SHP77 (cell line): ENCODE results near the gene FKTN.
"Not testable (repeated sequence)": the region's sequence is repeated elsewhere in the genome, so short reads cannot be mapped to it uniquely, and the experiment has no call there.

Source experiments
- DNase-seq, 2 experiments: peaks; one replicate each; lab custom pipeline; 2025; lab: John Stamatoyannopoulos, UW

The FKTN gene

GRCh38 chr9:105557804-105558610 lies at the start of gene FKTN:
TSS of gene FKTN (plus strand) at chr9:105558131. CDS start at chr9:105575033, 16,902 bp downstream.
- peak; percentile 59 to 88 for DNase-seq

GRCh38 chr9:105508530-105508929 lies 49.4 kb upstream of the FKTN start:
- DNase-seq, result no peak

GRCh38 chr9:105510024-105510423 lies 47.9 kb upstream of the FKTN start:
- no peak for DNase-seq

- DNase-seq, result no peak
Measured at GRCh38 chr9:105511446-105511845, 46.5 kb upstream of the FKTN start.

- no peak for DNase-seq
Measured at GRCh38 chr9:105515811-105516413, 42.0 kb upstream of the FKTN start.

GRCh38 chr9:105519710-105520369 lies 38.1 kb upstream of the FKTN start:
- DNase-seq, result not testable (repeated sequence)

GRCh38 chr9:105520992-105521391 lies 36.9 kb upstream of the FKTN start:
- not testable (repeated sequence) for DNase-seq

- not testable (repeated sequence) for DNase-seq
Measured at GRCh38 chr9:105522618-105523385, 35.1 kb upstream of the FKTN start.

GRCh38 chr9:105531530-105531929 lies 26.4 kb upstream of the FKTN start:
- DNase-seq, result no peak

GRCh38 chr9:105535920-105536668 lies 21.8 kb upstream of the FKTN start:
- DNase-seq, result no peak

- no peak for DNase-seq
Measured at GRCh38 chr9:105539452-105539851, 18.5 kb upstream of the FKTN start.

- DNase-seq, result no peak
Measured at GRCh38 chr9:105541838-105542237, 16.1 kb upstream of the FKTN start.

GRCh38 chr9:105554042-105554441 lies 3.9 kb upstream of the FKTN start:
- no peak for DNase-seq

GRCh38 chr9:105572455-105572854 lies 14.5 kb downstream of the FKTN start:
- no peak for DNase-seq

- not testable (repeated sequence) for DNase-seq
Measured at GRCh38 chr9:105579952-105580351, 22.0 kb downstream of the FKTN start.

- DNase-seq, result not testable (repeated sequence)
Measured at GRCh38 chr9:105581550-105581949, 23.6 kb downstream of the FKTN start.

- DNase-seq, result no peak
Measured at GRCh38 chr9:105593145-105593544, 35.2 kb downstream of the FKTN start.

GRCh38 chr9:105608721-105609598 lies 51.0 kb downstream of the FKTN start:
- DNase-seq, result peak; percentile 38 to 44

GRCh38 chr9:105621001-105621400 lies 63.1 kb downstream of the FKTN start:
- no peak for DNase-seq

- no peak for DNase-seq
Measured at GRCh38 chr9:105625088-105625487, 67.2 kb downstream of the FKTN start.
